RPMI7951 (cell line): ENCODE results near the gene INPP5B. TPM values are rescaled to one million over a fixed set of nuclear protein-coding genes. Genes with fewer than 3 reads are reported as not detected.
A peak's percentile ranks its signal among the peaks of the same experiment; 100 is the strongest.

ENCODE experiments used
- DNase-seq: peaks from one replicate; pipeline ENCODE4 v3.0.0-alpha.2; 2012; ENCODE audit warnings: low read depth
- total RNA-seq: library from RNA; depleted of rRNA; stranded (reverse); fragments of >200 nt; shearing (Covaris generic); gene quantifications from 2 replicates; pipeline ENCODE4 v1.2.3, GENCODE V29; 2014

Gene INPP5B
- total RNA-seq, 1 experiment from 2014 or later = 14.1 TPM

- no peak for DNase-seq
Measured at GRCh38 chr1:37872692-37873091, 74.2 kb downstream of the INPP5B start.

GRCh38 chr1:37868466-37868865, 78.4 kb downstream of the INPP5B start:
- no peak for DNase-seq

- no peak for DNase-seq
Measured at GRCh38 chr1:37867784-37868183, 79.1 kb downstream of the INPP5B start.

GRCh38 chr1:37866491-37866890, 80.4 kb downstream of the INPP5B start:
- no peak for DNase-seq

- DNase-seq = peak; percentile 44
Measured at GRCh38 chr1:37865348-37866120, 81.3 kb downstream of the INPP5B start.

GRCh38 chr1:37862330-37862729, 84.5 kb downstream of the INPP5B start:
- no peak for DNase-seq

GRCh38 chr1:37861151-37861550, 85.7 kb downstream of the INPP5B start:
- DNase-seq = peak; percentile 4

- DNase-seq = no peak
Measured at GRCh38 chr1:37860346-37860666, 86.5 kb downstream of the INPP5B start.

GRCh38 chr1:37859507-37860345, 87.1 kb downstream of the INPP5B start, which contains the start of gene MTF1:
MTF1 (minus strand) TSS chr1:37859592; CDS start chr1:37857658, 1,934 bp downstream.
- peak; percentile 97 for DNase-seq

- DNase-seq = peak; percentile 15
Measured at GRCh38 chr1:37858931-37859506, 87.8 kb downstream of the INPP5B start.

GRCh38 chr1:37854406-37854805, 92.4 kb downstream of the INPP5B start:
- DNase-seq = no peak

- DNase-seq = no peak
Measured at GRCh38 chr1:37853157-37853556, 93.7 kb downstream of the INPP5B start.

GRCh38 chr1:37851782-37852210, 95.1 kb downstream of the INPP5B start:
- DNase-seq = no peak

- no peak for DNase-seq
Measured at GRCh38 chr1:37851262-37851661, 95.6 kb downstream of the INPP5B start.

- no peak for DNase-seq
Measured at GRCh38 chr1:37850352-37850955, 96.4 kb downstream of the INPP5B start.

GRCh38 chr1:37849480-37849879, 97.4 kb downstream of the INPP5B start:
- no peak for DNase-seq

- no peak for DNase-seq
Measured at GRCh38 chr1:37846647-37847339, 100.1 kb downstream of the INPP5B start.

- DNase-seq = no peak
Measured at GRCh38 chr1:37845786-37846185, 101.1 kb downstream of the INPP5B start.

GRCh38 chr1:37845049-37845646, 101.7 kb downstream of the INPP5B start:
- DNase-seq = no peak

GRCh38 chr1:37844536-37844935, 102.3 kb downstream of the INPP5B start:
- no peak for DNase-seq

GRCh38 chr1:37841652-37842051, 105.2 kb downstream of the INPP5B start:
- no peak for DNase-seq
